GM18907 (cell line): ENCODE measurements around the gene TFPI2.
A peak's percentile ranks its signal among the peaks of the same experiment; 100 is the strongest.

Source experiments
- ATAC-seq: cut with Tn5 transposase; IDR thresholded peaks from one replicate; pipeline ENCODE4 v1.9.1; 2021; ENCODE audit warnings: mild to moderate bottlenecking, moderate library complexity; ENCODE audit not compliant: unreplicated experiment

Gene TFPI2

GRCh38 chr7:93910076-93910994 lies 19.8 kb upstream of the TFPI2 start:
- no peak for ATAC-seq

GRCh38 chr7:93906267-93906666 lies 15.7 kb upstream of the TFPI2 start, which contains the start of gene GNGT1:
TSS of gene GNGT1 (plus strand) at chr7:93906567. CDS start at chr7:93906747, 180 bp downstream.
- no peak for ATAC-seq

- ATAC-seq = no peak
Measured at GRCh38 chr7:93902777-93903423, 12.3 kb upstream of the TFPI2 start.

- ATAC-seq = no peak
Measured at GRCh38 chr7:93897680-93898079, 7.1 kb upstream of the TFPI2 start.

- ATAC-seq = no peak
Measured at GRCh38 chr7:93895859-93896600, 5.5 kb upstream of the TFPI2 start.

GRCh38 chr7:93894966-93895640 lies 4.5 kb upstream of the TFPI2 start:
- ATAC-seq = no peak

- ATAC-seq = no peak
Measured at GRCh38 chr7:93894426-93894825, 3.9 kb upstream of the TFPI2 start.

- peak; percentile 82 for ATAC-seq
Measured at GRCh38 chr7:93890041-93890463, 501 bp downstream of the TFPI2 start.

- ATAC-seq = no peak
Measured at GRCh38 chr7:93889261-93889660, 1.3 kb downstream of the TFPI2 start.

- no peak for ATAC-seq
Measured at GRCh38 chr7:93884541-93884940, 6.0 kb downstream of the TFPI2 start.

- ATAC-seq = no peak
Measured at GRCh38 chr7:93883917-93884345, 6.6 kb downstream of the TFPI2 start.

- ATAC-seq = no peak
Measured at GRCh38 chr7:93883078-93883916, 7.3 kb downstream of the TFPI2 start.

GRCh38 chr7:93882468-93882867 lies 8.1 kb downstream of the TFPI2 start:
- ATAC-seq = no peak

GRCh38 chr7:93879356-93879755 lies 11.2 kb downstream of the TFPI2 start:
- ATAC-seq = no peak

- no peak for ATAC-seq
Measured at GRCh38 chr7:93877742-93878141, 12.8 kb downstream of the TFPI2 start.

- no peak for ATAC-seq
Measured at GRCh38 chr7:93873998-93874574, 16.5 kb downstream of the TFPI2 start.

GRCh38 chr7:93866886-93867285 lies 23.7 kb downstream of the TFPI2 start:
- ATAC-seq = no peak

- no peak for ATAC-seq
Measured at GRCh38 chr7:93862651-93863050, 27.9 kb downstream of the TFPI2 start.

- ATAC-seq = no peak
Measured at GRCh38 chr7:93861325-93861949, 29.1 kb downstream of the TFPI2 start.
